ELR (cell line): ENCODE results near the gene CPZ.

ENCODE experiments used
- DNase-seq: peaks from one replicate; pipeline ENCODE4 v3.0.0-alpha.2; 2015; ENCODE audit warnings: low read depth

The CPZ gene

GRCh38 chr4:8595237-8596087 is 2.9 kb downstream of the CPZ start:
- DNase-seq: no peak

DNA sequence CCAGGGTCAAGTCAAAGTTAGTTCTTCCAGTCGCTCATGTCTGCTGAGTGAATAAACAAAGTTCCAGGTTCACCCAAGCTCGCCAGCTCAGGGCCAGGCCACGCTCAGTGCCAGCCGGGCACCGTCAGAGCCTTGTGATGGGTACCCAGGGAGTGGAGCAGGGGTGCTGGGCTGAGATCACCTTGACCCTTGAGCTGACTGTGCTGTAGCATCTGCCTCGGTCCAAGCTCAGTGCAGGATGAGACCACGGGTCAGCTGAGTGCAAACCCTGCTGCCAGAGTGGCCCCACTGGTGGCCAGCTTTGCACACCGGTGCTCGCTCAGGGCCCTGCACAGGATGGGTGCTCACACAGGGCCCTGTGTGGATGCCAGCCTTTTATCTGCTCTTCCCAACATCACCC is 4.3 kb downstream of the CPZ start:
- no peak for DNase-seq

DNA sequence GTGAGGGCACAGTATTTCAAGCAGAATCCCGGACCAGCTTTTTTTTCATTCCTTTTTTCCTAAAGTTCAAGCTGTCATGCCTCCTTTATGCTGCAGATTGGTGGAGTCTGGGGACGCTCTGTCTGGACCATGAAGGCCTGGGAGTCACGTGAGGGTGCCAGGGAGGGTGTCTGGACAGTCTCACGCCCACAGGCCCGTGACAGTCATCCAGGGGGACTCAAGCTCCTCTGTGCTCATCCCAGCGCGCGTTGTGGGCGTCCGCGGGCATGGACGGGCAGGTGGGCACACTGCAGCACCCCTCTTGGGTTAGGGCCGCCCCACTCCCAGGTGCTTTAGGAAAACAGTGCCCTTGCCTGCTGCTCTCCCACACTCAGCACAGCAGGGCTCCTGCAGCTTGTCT is 4.8 kb downstream of the CPZ start:
- DNase-seq: no peak

- no peak for DNase-seq
Measured at GRCh38 chr4:8597791-8598190, 5.2 kb downstream of the CPZ start.

- DNase-seq: no peak
Measured at GRCh38 chr4:8598391-8599090, 6.0 kb downstream of the CPZ start.

DNA sequence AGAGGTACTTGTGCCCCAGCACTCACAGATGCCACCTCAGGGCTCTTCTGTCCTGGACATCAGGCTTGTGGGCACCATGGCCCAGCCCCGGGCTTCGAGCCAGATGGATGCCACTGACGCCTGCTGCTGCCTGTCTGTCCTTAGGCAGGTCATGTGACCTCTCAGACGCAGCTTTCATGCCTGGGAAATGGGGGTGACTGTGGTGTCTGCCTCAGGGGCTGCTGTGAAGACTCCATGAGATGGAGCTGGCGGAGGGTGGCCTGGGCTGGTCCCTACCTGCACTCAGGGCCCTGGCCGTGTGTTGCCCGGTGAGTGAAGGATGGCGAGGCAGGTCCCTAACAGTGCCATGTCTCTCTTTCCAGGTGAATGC is 6.5 kb downstream of the CPZ start:
- DNase-seq: no peak

GRCh38 chr4:8599657-8600056 is 7.1 kb downstream of the CPZ start:
- DNase-seq: peak; percentile 93

- no peak for DNase-seq
Measured at GRCh38 chr4:8600266-8600665, 7.7 kb downstream of the CPZ start.

DNA sequence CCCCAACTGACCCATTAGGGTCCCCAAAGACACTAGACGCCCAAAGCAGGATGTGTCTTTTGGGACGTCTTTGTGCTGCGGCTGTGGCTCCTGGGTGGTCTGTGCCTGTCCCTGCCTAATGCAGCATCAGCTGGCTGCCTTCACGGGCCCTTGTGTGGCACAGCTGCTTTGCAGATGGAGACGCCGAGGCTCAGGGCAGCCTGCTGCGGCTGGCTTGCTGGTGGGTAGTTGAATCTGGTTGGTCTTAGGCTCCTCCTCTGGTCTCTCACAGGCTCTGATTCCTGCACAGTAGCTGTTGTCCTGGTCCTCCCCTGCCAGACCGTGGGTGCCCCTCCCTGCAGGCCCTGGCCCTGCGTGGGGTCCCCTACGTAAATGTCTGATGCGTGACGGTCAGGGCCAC is 8.1 kb downstream of the CPZ start:
- DNase-seq: no peak

DNA sequence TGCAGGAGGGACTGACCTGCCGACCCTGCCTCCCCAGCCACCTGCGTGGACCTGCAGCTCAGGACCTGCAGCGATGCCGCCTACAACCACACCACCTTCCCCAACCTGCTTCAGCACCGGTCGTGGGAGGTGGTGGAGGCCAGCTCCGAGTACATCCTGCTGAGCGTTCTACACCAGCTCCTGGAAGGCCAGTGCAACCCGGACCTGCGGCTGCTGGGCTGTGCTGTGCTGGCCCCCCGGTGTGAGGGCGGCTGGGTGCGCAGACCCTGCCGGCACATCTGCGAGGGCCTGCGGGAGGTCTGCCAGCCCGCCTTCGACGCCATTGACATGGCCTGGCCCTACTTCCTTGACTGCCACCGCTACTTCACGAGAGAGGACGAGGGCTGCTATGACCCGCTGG is 8.5 kb downstream of the CPZ start:
- DNase-seq: no peak

DNA sequence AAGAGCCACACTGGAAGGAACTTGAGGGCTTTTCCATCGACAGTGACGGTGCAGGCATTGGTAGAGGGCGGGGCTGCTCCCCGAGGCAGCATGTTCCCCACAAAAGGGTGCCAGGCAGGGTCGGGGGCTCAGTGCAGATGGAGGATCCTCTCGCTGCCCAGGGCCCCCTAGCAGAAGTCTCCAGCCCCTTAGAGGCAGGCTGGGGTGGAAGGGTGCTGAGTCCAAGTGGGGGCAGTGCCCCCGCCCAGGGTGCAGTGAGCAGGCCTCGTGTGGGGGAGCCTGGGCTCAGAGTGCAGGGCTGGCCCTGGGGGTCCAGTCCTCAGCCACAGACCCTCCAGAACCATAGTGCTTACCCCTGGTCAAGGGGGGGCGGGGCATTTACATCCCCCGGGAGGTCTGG is 9.0 kb downstream of the CPZ start:
- DNase-seq: no peak

- no peak for DNase-seq
Measured at GRCh38 chr4:8602686-8603430, 10.3 kb downstream of the CPZ start.

GRCh38 chr4:8603931-8604330 is 11.4 kb downstream of the CPZ start:
- no peak for DNase-seq

- no peak for DNase-seq
Measured at GRCh38 chr4:8605289-8605688, 12.7 kb downstream of the CPZ start.

DNA sequence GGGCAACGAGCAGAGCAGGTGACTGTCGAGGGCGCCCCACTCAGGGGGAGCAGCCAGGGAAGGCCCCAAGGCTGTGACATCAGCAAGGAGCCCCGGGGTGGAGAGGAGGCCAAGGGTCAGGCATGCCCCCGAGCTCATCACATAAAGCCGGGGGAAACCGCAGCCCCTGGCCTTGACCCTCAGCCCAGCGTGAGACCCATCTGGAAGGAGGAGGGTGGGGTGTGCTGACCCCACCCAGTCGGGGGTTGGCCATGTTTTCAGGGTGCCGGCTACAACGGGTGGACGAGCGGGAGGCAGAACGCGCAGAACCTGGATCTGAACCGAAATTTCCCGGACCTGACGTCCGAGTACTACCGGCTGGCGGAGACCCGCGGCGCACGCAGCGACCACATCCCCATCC is 13.9 kb downstream of the CPZ start:
- DNase-seq: no peak

DNA sequence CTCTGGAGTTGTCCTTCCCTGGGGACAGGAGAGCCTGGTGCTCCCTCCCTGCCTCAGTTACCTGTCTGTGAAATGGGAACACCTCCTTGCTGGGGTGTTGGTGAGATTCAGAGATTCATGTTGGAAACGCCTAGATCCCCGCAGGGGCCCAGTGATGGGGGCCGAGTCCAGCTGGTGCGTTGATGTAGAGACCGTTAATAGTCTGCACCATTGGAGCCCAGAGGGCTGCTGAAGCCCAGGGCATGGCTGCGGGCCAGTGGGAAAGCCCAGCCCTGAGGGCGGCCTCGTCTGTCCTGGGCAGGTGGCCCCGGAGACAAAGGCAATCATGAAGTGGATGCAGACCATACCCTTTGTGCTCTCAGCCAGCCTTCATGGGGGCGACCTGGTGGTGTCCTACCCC is 14.4 kb downstream of the CPZ start:
- no peak for DNase-seq

- peak; percentile 37 for DNase-seq
Measured at GRCh38 chr4:8607603-8608481, 15.3 kb downstream of the CPZ start.

GRCh38 chr4:8608714-8609391 is 16.3 kb downstream of the CPZ start:
- DNase-seq: no peak

DNA sequence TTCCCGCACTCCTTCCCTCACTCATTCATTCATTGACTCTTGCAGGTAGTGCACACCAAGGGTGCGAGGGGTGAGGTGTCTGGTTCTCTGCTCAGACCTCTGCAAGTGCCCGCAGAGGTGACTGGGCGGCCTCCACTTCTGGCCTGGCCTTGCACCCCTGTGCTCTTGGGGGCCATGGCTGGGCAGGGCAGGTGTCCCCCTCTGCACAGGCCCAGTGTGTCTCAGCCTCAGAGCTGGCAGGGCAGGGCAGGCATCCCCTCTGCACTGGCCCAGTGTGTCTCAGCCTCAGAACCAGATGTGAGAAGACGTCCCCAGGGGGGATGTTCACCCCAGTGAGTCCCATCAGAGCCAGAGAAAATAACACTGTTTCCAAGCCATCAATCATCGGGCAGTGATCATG is 16.8 kb downstream of the CPZ start:
- no peak for DNase-seq

DNA sequence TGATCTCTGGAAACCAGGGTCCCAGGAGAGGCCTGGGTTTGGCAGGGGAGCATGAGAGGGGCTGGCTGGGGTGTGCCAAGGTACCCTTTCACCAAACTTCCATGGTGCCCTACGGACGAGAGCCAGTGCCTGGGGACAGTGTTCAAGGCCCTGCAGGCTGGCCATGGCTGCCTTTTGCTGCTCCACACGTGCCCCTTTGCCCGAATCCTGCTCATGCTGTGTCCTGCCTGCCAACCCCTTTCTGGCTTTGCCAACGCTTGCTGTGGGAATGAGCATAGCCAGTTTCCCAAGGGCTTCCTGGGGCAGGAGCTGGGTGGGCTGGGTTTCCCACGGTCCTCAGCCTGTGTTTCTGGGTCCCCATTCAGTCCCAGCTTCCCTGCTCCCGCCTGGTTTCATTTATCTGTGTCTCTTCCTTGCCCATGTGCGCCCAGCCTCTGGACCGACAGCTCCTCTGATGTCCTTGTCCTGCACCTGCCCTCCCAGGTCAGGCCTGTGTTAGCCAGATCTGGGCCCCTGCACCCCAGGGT is 17.3 kb downstream of the CPZ start:
- no peak for DNase-seq
